GM18498 (cell line): ENCODE data around the gene SLC2A9.
"Not testable (repeated sequence)": the region's sequence is repeated elsewhere in the genome, so short reads cannot be mapped to it uniquely, and the experiment has no call there.

Experiments
- ATAC-seq: cut with Tn5 transposase; IDR thresholded peaks from one replicate; pipeline ENCODE4 v1.9.1; 2021; ENCODE audit warnings: mild to moderate bottlenecking, moderate library complexity; ENCODE audit not compliant: unreplicated experiment

SLC2A9 gene

GRCh38 chr4:9845791-9846493 lies 175.4 kb downstream of the SLC2A9 start:
- no peak for ATAC-seq

GRCh38 chr4:9841072-9841471 lies 180.2 kb downstream of the SLC2A9 start:
- no peak for ATAC-seq

- no peak for ATAC-seq
Observed at GRCh38 chr4:9835430-9835829, 185.9 kb downstream of the SLC2A9 start.

GRCh38 chr4:9833421-9833820 lies 187.9 kb downstream of the SLC2A9 start:
- no peak for ATAC-seq

GRCh38 chr4:9832640-9833039 lies 188.7 kb downstream of the SLC2A9 start:
- ATAC-seq, result no peak

- no peak for ATAC-seq
Observed at GRCh38 chr4:9826551-9826950, 194.7 kb downstream of the SLC2A9 start.

GRCh38 chr4:9825049-9825448 lies 196.2 kb downstream of the SLC2A9 start:
- no peak for ATAC-seq

GRCh38 chr4:9820343-9820742 lies 201.0 kb downstream of the SLC2A9 start:
- ATAC-seq, result no peak

GRCh38 chr4:9816285-9816684 lies 205.0 kb downstream of the SLC2A9 start:
- ATAC-seq, result no peak

GRCh38 chr4:9812501-9813340 lies 208.6 kb downstream of the SLC2A9 start:
- peak; percentile 94 for ATAC-seq

GRCh38 chr4:9811806-9812205 lies 209.5 kb downstream of the SLC2A9 start:
- no peak for ATAC-seq

- ATAC-seq, result no peak
Observed at GRCh38 chr4:9808077-9808476, 213.2 kb downstream of the SLC2A9 start.

- ATAC-seq, result no peak
Observed at GRCh38 chr4:9804918-9805317, 216.4 kb downstream of the SLC2A9 start.

GRCh38 chr4:9800848-9801247 lies 220.4 kb downstream of the SLC2A9 start:
- ATAC-seq, result no peak

GRCh38 chr4:9796641-9797040 lies 224.7 kb downstream of the SLC2A9 start:
- ATAC-seq, result not testable (repeated sequence)

GRCh38 chr4:9792381-9792780 lies 228.9 kb downstream of the SLC2A9 start:
- ATAC-seq, result no peak

GRCh38 chr4:9785891-9786290 lies 235.4 kb downstream of the SLC2A9 start:
- ATAC-seq, result not testable (repeated sequence)

- ATAC-seq, result no peak
Observed at GRCh38 chr4:9782136-9782436, 239.2 kb downstream of the SLC2A9 start.

- ATAC-seq, result no peak
Observed at GRCh38 chr4:9781343-9782135, 239.8 kb downstream of the SLC2A9 start, which contains the start of gene DRD5. Gene DRD5 (plus strand): TSS chr4:9781634. CDS start chr4:9782030, 396 bp downstream.
